Epithelial cell of esophagus (primary cell): ENCODE data around the gene VGLL4.

ENCODE experiments used
- DNase-seq: peaks from one replicate; pipeline ENCODE4 v3.0.0; 2010; ENCODE audit warnings: low read depth
- H3K4me3 ChIP-seq: 2 replicates; pipeline ENCODE4 v1.5.1; 2011; ENCODE audit warnings: mild to moderate bottlenecking, low read length, control low read depth
- CTCF ChIP-seq: IDR thresholded peaks from 2 replicates; pipeline ENCODE4 v1.5.1; 2011; ENCODE audit warnings: low read depth, mild to moderate bottlenecking, low read length, control low read depth, inconsistent platforms; ENCODE audit not compliant: insufficient read depth; ENCODE audit errors: missing control alignments

The VGLL4 gene

GRCh38 chr3:11653298-11654055 is 9.8 kb upstream of the VGLL4 start:
- peak; percentile 17 for TF ChIP-seq CTCF

GRCh38 chr3:11651900-11652299 is 8.2 kb upstream of the VGLL4 start:
- DNase-seq = peak; percentile 31
- H3K4me3 ChIP-seq = no peak overlapping the region
- peak; percentile 22 for TF ChIP-seq CTCF

More at GRCh38 chr3:11653298-11654055, 9.8 kb upstream of the VGLL4 start:
- DNase-seq = no peak
- H3K4me3 ChIP-seq = no peak overlapping the region

- DNase-seq = no peak
- TF ChIP-seq CTCF = no peak
- H3K4me3 ChIP-seq = no peak overlapping the region
Observed at GRCh38 chr3:11651477-11651876, 7.8 kb upstream of the VGLL4 start.

- no peak for TF ChIP-seq CTCF
- no peak for DNase-seq
- no peak overlapping the region for H3K4me3 ChIP-seq
Observed at GRCh38 chr3:11650391-11650790, 6.7 kb upstream of the VGLL4 start.

GRCh38 chr3:11648735-11649134 is 5.0 kb upstream of the VGLL4 start:
- DNase-seq = no peak
- TF ChIP-seq CTCF = no peak

GRCh38 chr3:11643201-11643603 is 513 bp downstream of the VGLL4 start:
- H3K4me3 ChIP-seq = peak overlapping the region; percentile 55
- DNase-seq = peak; percentile 38
- no peak for TF ChIP-seq CTCF

More at GRCh38 chr3:11648735-11649134, 5.0 kb upstream of the VGLL4 start:
- H3K4me3 ChIP-seq = no peak overlapping the region
